Choroid plexus epithelial cell (primary cell): ENCODE results near the gene MESP1.
"Not testable (repeated sequence)": the region's sequence is repeated elsewhere in the genome, so short reads cannot be mapped to it uniquely, and the experiment has no call there.

Source experiments
- DNase-seq: peaks from one replicate; pipeline ENCODE4 v3.0.0-alpha.2; 2010; ENCODE audit warnings: low read depth
- H3K4me3 ChIP-seq: 2 replicates; pipeline ENCODE4 v1.5.1; 2011; ENCODE audit warnings: low read depth, mild to moderate bottlenecking, control low read depth, low read length, moderate library complexity
- TF ChIP-seq, protein P1 (sequence below): conservative IDR thresholded peaks from 2 replicates; pipeline ENCODE4 v1.5.1; 2011; ENCODE audit warnings: low read depth, mild to moderate bottlenecking, control low read depth, inconsistent platforms, low read length, moderate library complexity

MESP1 gene

DNA sequence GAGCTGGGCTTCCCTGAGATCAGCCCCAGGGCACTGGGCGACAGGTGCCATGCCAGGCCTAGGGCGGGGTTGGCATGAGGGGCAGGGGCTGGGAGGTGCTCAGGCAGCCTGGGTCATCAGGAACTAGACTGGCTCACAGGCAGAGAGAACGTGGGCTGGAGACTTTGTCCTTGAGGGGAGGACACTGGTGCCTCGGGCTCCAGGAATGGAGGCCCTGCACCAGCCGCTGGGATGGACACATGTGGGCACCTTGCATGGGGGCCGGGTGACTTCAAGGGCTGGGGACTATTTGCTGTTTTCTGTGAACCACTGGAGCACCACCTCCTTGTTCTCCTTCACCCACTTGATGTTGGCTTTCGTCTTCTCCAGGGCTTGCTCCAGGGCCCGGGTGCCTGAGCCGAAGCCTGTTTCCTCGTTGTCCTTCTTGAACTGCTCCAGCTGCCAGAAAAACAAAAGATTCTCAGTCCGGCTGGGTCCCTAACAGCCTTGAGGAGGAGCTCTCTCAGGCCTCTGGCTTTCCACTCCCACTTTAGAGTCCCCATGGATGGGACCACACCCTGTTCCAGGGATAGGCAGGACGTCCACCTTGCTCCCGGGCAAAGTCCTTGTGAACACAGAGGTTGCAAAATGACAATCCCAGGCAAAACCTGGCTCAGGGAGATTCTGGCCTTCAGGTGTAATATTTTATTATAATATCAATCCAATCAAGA is 34.2 kb upstream of the MESP1 start:
- TF ChIP-seq, protein P1, sequence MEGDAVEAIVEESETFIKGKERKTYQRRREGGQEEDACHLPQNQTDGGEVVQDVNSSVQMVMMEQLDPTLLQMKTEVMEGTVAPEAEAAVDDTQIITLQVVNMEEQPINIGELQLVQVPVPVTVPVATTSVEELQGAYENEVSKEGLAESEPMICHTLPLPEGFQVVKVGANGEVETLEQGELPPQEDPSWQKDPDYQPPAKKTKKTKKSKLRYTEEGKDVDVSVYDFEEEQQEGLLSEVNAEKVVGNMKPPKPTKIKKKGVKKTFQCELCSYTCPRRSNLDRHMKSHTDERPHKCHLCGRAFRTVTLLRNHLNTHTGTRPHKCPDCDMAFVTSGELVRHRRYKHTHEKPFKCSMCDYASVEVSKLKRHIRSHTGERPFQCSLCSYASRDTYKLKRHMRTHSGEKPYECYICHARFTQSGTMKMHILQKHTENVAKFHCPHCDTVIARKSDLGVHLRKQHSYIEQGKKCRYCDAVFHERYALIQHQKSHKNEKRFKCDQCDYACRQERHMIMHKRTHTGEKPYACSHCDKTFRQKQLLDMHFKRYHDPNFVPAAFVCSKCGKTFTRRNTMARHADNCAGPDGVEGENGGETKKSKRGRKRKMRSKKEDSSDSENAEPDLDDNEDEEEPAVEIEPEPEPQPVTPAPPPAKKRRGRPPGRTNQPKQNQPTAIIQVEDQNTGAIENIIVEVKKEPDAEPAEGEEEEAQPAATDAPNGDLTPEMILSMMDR = no peak

DNA sequence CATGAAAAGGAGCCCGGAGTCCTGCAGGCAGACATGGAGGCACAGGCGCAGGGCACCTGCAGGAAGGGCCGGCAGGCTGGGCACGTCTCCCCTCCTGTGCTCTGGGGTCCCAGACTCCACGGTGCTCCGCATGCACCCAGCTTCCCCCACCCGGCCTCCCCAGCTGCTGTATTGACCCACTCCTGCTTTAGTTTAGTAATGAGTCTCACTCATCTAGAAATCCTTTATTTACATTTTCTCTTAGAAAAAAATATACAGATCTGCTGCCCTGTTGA is 33.6 kb upstream of the MESP1 start:
- H3K4me3 ChIP-seq = no peak overlapping the region
- TF ChIP-seq, protein P1 = no peak
- no peak for DNase-seq

More for the DNA sequence above, 34.2 kb upstream of the MESP1 start:
- DNase-seq = no peak
- no peak overlapping the region for H3K4me3 ChIP-seq

DNA sequence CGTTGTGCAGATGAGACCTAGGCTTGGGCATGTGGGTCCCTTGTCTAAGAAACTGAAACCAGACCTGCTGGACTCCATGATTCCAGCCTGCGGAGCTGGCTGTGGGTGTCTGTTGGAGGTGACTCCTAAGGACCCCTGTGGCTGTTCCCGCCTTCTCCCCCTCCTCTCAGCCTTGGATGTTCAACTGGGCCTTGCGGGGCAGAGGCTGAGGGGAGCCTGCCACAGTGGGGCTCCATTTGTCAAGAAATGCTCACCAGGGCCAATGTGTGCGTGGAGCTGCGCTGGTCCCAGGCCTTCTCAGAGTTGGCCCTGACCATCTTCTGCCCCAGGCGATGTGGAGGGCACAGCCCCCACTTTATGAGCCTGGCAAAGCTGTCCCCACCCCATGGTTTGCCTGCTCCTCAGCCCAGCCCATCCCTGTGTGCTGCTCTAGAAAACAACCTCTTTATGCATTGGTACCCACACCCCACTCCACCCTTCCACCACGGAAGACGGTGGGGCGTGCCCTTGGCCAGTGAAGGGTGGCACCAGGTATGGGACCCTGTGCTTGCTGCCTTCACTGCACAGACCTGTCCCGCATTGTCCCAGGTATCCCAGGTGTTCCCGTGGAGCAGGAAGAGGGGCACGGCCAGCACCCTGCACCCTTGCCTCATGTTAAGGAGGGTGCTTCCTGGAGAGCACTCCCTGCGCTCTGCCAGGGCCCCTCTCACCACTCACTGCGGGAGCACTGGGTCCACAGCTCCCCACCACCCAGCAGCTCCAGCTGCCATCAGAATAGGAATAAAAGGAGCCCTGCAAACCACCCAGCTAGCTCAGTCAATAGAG is 33.0 kb upstream of the MESP1 start:
- TF ChIP-seq, protein P1 = no peak
- no peak for DNase-seq
- no peak overlapping the region for H3K4me3 ChIP-seq

DNA sequence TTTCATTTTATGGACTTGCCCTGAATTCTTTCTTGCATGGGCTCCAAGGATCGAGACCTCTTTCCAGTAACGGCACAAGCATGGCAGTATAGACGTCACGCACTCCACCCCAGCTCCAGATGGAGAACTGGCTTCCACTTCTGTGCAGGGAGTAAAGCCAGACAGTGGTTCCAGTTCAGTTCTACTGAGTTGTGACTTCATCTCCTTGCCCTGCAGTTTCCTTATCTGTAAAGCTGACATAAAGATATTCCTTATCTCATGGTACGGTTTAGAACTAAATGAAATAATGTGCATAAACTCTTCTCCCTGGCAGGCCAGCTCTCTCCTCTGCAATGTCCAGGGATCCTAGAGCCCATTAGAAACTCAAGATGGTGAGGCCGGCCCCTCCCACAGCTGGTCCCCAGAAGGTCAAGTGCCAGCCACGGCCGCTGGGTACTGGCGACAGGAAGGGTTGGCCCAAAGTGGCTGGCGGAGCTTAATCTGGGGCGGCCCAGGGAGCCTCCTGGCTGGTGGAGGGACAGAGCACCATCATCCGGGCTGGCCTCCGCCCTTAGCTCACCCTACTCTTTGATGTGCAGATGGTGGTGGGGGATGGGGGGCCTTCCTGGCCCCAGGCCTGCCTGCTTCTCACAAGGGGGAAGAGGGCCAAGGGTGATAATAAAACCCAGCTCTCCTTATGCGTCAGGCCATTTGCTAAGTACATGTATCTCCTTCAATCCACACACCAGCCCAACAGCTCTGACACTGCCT is 32.2 kb upstream of the MESP1 start:
- TF ChIP-seq, protein P1 = no peak
- no peak overlapping the region for H3K4me3 ChIP-seq
- DNase-seq = peak; percentile 41

DNA sequence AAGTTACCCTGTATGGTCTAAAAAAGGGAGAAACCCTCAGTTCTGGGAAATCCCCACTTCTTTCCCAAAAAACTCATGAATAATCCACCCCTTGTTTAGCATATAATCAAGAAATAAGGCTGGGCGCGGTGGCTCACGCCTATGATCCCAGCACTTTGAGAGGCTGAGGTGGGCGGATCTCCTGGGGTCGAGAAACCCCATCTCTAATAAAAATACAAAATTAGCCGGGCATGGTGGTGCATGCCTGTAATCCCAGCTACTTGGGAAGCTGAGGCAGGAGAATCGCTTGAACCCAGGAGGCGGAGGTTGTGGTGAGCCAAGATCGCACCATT is 31.5 kb upstream of the MESP1 start:
- not testable (repeated sequence) for H3K4me3 ChIP-seq

DNA sequence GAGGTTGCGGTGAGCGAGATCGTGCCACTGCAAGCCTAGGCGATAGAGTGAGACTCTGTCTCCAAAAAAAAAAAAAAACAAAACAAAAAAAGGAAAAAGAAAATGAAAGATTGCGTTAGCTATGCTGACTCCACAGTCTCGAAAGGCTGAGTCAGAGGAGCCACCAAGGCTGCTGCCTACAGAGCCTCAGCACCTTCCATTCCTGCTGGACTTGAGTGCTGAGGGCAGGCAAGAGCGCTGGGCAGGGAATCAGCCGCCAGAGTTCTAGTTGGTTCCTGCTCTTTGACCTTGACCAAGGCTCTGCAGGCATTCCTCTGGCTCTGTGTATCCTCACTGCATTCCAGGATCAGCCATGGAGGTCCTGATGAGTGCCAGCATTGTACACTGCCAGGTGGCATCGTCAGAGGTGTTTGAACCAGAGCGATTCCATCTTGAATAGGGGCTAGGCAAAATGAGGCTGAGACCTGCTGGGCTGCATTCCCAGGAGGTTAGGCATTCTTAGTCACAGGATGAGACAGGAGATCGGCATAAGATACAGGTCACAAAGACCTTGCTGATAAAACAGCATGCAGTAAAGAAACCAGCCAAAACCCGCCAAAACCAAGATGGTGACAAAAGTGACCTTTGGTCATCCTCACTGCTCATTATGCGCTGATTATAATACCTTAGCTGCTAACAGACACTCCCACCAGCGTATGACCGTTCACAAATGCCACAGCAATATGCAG is 31.0 kb upstream of the MESP1 start:
- peak; percentile 78 for DNase-seq
- TF ChIP-seq, protein P1 = no peak
- H3K4me3 ChIP-seq = no peak overlapping the region

More for the DNA sequence above, 31.5 kb upstream of the MESP1 start:
- DNase-seq = not testable (repeated sequence)

DNA sequence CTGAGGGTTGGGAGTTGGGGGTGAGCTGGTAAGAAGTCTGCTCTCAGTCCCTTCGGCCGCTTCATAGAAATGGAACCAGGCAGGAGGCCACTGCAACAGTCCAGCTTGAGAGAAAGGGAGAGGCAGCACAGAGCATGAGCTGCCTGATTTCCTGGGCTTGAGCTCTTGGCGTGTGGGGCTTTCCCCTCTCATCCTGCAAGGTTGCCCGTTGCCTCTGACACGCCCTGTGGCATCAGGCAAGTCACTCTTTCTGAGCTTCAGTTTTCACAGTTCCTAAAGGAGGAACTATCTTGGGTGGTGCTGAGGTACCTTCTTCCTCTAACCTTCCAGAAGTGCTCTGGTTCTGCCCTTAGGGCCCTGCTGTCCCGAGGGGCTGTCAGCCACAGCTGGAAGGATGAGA is 30.0 kb upstream of the MESP1 start:
- DNase-seq = no peak
- TF ChIP-seq, protein P1 = no peak

More for the DNA sequence above, 30.0 kb upstream of the MESP1 start:
- no peak overlapping the region for H3K4me3 ChIP-seq
